Activated T-helper 17 cell treated with anti-CD3 and anti-CD28 coated beads, Interleukin-2, amount 50 U/mL, for 72 hours (primary cell): ENCODE measurements around the gene DRC7. TPM values are rescaled to one million over a fixed set of nuclear protein-coding genes. Genes with fewer than 3 reads are reported as not detected.
"Not testable (repeated sequence)": the region's sequence is repeated elsewhere in the genome, so short reads cannot be mapped to it uniquely, and the experiment has no call there.

ENCODE experiments used
- ATAC-seq: fragments of 150-1000 bp; cut with Tn5 transposase; replicated peaks from 2 replicates; pipeline ENCODE4 v1.10.0; 2021; ENCODE audit warnings: mild to moderate bottlenecking, moderate library complexity
- H3K27ac Mint-ChIP-seq: one replicate; pipeline ENCODE4 v1.8.0; 2022; ENCODE audit warnings: mixed read lengths
- H3K27me3 Mint-ChIP-seq: one replicate; pipeline ENCODE4 v1.8.0; 2022; ENCODE audit warnings: mixed read lengths
- H3K36me3 Mint-ChIP-seq: one replicate; pipeline ENCODE4 v1.8.0; 2022; ENCODE audit warnings: low read depth, mild to moderate bottlenecking, mixed read lengths
- H3K4me1 Mint-ChIP-seq: one replicate; pipeline ENCODE4 v1.8.0; 2022; ENCODE audit warnings: mixed read lengths
- H3K4me3 Mint-ChIP-seq: one replicate; pipeline ENCODE4 v1.8.0; 2022; ENCODE audit warnings: mild to moderate bottlenecking, mixed read lengths
- H3K9me3 Mint-ChIP-seq: one replicate; pipeline ENCODE4 v1.8.0; 2022; ENCODE audit warnings: mixed read lengths
- total RNA-seq, 2 donors: library from RNA; stranded (reverse); gene quantifications; one replicate each; pipeline ENCODE4 v1.2.3, GENCODE V29; 2022

DRC7 gene
- total RNA-seq, 2 donors from 2014 or later = not detected

GRCh38 chr16:57734925-57735754, 40.5 kb downstream of the DRC7 start:
- peak overlapping the region; percentile 95 for H3K27ac Mint-ChIP-seq
- peak; percentile 91 for ATAC-seq

GRCh38 chr16:57735755-57736418, 41.3 kb downstream of the DRC7 start, which contains the start of gene KATNB1:
KATNB1 (plus strand) TSS chr16:57735770; CDS start chr16:57737244, 1,474 bp downstream.
- Mint-ChIP-seq H3K4me1 (peaks cover 10% of the 10 kb centered on the region), H3K9me3 (peaks cover 11% of the 10 kb centered on the region), H3K36me3 (peaks cover 7% of the 10 kb centered on the region), H3K4me3 (peak within 1 kb of the TSS; percentile 91), H3K27me3 (no peaks in the 10 kb centered on the region), H3K27ac (peak within 1 kb of the TSS; percentile 95)
- no peak for ATAC-seq

More at GRCh38 chr16:57734925-57735754, 40.5 kb downstream of the DRC7 start:
- Mint-ChIP-seq H3K36me3 (peaks cover 7% of the 10 kb centered on the region), H3K4me1 (peaks cover 10% of the 10 kb centered on the region), H3K27me3 (no peaks in the 10 kb centered on the region), H3K9me3 (peaks cover 11% of the 10 kb centered on the region), H3K4me3 (peak overlapping the region; percentile 91)

GRCh38 chr16:57736419-57737351, 42.1 kb downstream of the DRC7 start:
- peak overlapping the region; percentile 91 for H3K4me3 Mint-ChIP-seq
- H3K9me3 Mint-ChIP-seq = peaks cover 11% of the 10 kb centered on the region

GRCh38 chr16:57738844-57739243, 44.2 kb downstream of the DRC7 start:
- H3K27ac Mint-ChIP-seq = no peak overlapping the region
- peaks cover 11% of the 10 kb centered on the region for H3K36me3 Mint-ChIP-seq
- H3K27me3 Mint-ChIP-seq = no peaks in the 10 kb centered on the region
- H3K4me3 Mint-ChIP-seq = no peak overlapping the region
- H3K9me3 Mint-ChIP-seq = no peaks in the 10 kb centered on the region
- no peak for ATAC-seq
- H3K4me1 Mint-ChIP-seq = peaks cover 5% of the 10 kb centered on the region

More at GRCh38 chr16:57736419-57737351, 42.1 kb downstream of the DRC7 start:
- H3K4me1 Mint-ChIP-seq = peaks cover 5% of the 10 kb centered on the region
- H3K36me3 Mint-ChIP-seq = peaks cover 7% of the 10 kb centered on the region
- no peak for ATAC-seq
- H3K27me3 Mint-ChIP-seq = no peaks in the 10 kb centered on the region
- H3K27ac Mint-ChIP-seq = peak overlapping the region; percentile 95

- H3K27ac Mint-ChIP-seq = no peak overlapping the region
- H3K36me3 Mint-ChIP-seq = peaks cover 11% of the 10 kb centered on the region
- H3K9me3 Mint-ChIP-seq = no peaks in the 10 kb centered on the region
- no peaks in the 10 kb centered on the region for H3K27me3 Mint-ChIP-seq
- H3K4me1 Mint-ChIP-seq = peaks cover 5% of the 10 kb centered on the region
- no peak overlapping the region for H3K4me3 Mint-ChIP-seq
- no peak for ATAC-seq
These were observed 45.3 kb downstream of the DRC7 start for GRCh38 chr16:57739756-57740422.

- peaks cover 5% of the 10 kb centered on the region for H3K36me3 Mint-ChIP-seq
- no peak overlapping the region for H3K27ac Mint-ChIP-seq
- H3K4me3 Mint-ChIP-seq = no peak overlapping the region
- ATAC-seq = no peak
- no peaks in the 10 kb centered on the region for H3K27me3 Mint-ChIP-seq
- H3K4me1 Mint-ChIP-seq = peaks cover 5% of the 10 kb centered on the region
- no peaks in the 10 kb centered on the region for H3K9me3 Mint-ChIP-seq
These were observed 45.9 kb downstream of the DRC7 start for GRCh38 chr16:57740423-57741071.

- H3K4me3 Mint-ChIP-seq = no peak overlapping the region
- peaks cover 5% of the 10 kb centered on the region for H3K36me3 Mint-ChIP-seq
- H3K9me3 Mint-ChIP-seq = no peaks in the 10 kb centered on the region
- no peak overlapping the region for H3K27ac Mint-ChIP-seq
- peaks cover under 1% of the 10 kb centered on the region for H3K4me1 Mint-ChIP-seq
- no peaks in the 10 kb centered on the region for H3K27me3 Mint-ChIP-seq
- no peak for ATAC-seq
These were observed 47.1 kb downstream of the DRC7 start for GRCh38 chr16:57741660-57742191.

- no peaks in the 10 kb centered on the region for H3K9me3 Mint-ChIP-seq
- no peaks in the 10 kb centered on the region for H3K27me3 Mint-ChIP-seq
- no peak for ATAC-seq
- H3K36me3 Mint-ChIP-seq = peaks cover 5% of the 10 kb centered on the region
- H3K4me1 Mint-ChIP-seq = no peaks in the 10 kb centered on the region
- H3K4me3 Mint-ChIP-seq = no peak overlapping the region
- H3K27ac Mint-ChIP-seq = no peak overlapping the region
These were observed 47.9 kb downstream of the DRC7 start for GRCh38 chr16:57742543-57742942.

GRCh38 chr16:57743458-57743857, 48.9 kb downstream of the DRC7 start:
- Mint-ChIP-seq H3K4me3 (no peak overlapping the region), H3K36me3 (peaks cover 5% of the 10 kb centered on the region), H3K27me3 (no peaks in the 10 kb centered on the region), H3K27ac (no peak overlapping the region), H3K4me1 (no peaks in the 10 kb centered on the region), H3K9me3 (no peaks in the 10 kb centered on the region)
- no peak for ATAC-seq

- Mint-ChIP-seq H3K4me1 (no peaks in the 10 kb centered on the region), H3K4me3 (no peak overlapping the region), H3K9me3 (no peaks in the 10 kb centered on the region), H3K27ac (no peak overlapping the region), H3K27me3 (no peaks in the 10 kb centered on the region), H3K36me3 (peaks cover 5% of the 10 kb centered on the region)
- ATAC-seq = no peak
These were observed 49.5 kb downstream of the DRC7 start for GRCh38 chr16:57743886-57744641.

GRCh38 chr16:57744642-57744903, 50.0 kb downstream of the DRC7 start:
- H3K9me3 Mint-ChIP-seq = no peaks in the 10 kb centered on the region
- ATAC-seq = no peak
- no peaks in the 10 kb centered on the region for H3K4me1 Mint-ChIP-seq
- no peaks in the 10 kb centered on the region for H3K27me3 Mint-ChIP-seq
- no peak overlapping the region for H3K27ac Mint-ChIP-seq
- peaks cover 5% of the 10 kb centered on the region for H3K36me3 Mint-ChIP-seq
- no peak overlapping the region for H3K4me3 Mint-ChIP-seq

- Mint-ChIP-seq H3K27ac (no peak overlapping the region), H3K36me3 (peaks cover 5% of the 10 kb centered on the region), H3K9me3 (no peaks in the 10 kb centered on the region), H3K4me1 (no peaks in the 10 kb centered on the region), H3K4me3 (no peak overlapping the region), H3K27me3 (no peaks in the 10 kb centered on the region)
- ATAC-seq = no peak
These were observed 51.2 kb downstream of the DRC7 start for GRCh38 chr16:57745768-57746167.

GRCh38 chr16:57746316-57746715, 51.7 kb downstream of the DRC7 start:
- not testable (repeated sequence) for H3K36me3 Mint-ChIP-seq, H3K4me3 Mint-ChIP-seq, H3K4me1 Mint-ChIP-seq, H3K27ac Mint-ChIP-seq, H3K27me3 Mint-ChIP-seq, H3K9me3 Mint-ChIP-seq, ATAC-seq
